CD14-positive monocyte (primary cell): ENCODE data around the gene C5. TPM values are rescaled to one million over a fixed set of nuclear protein-coding genes. Genes with fewer than 3 reads are reported as not detected.

ENCODE experiments used
- DNase-seq, 3 donors: peaks; one replicate each; pipeline ENCODE4 v3.0.0-alpha.2; 2011 to 2022
- H2AFZ ChIP-seq: 2 replicates; pipeline ENCODE4 v1.6.0; 2012; ENCODE audit warnings: mild to moderate bottlenecking, low read depth, low read length, inconsistent platforms; ENCODE audit not compliant: insufficient read depth, poor library complexity, severe bottlenecking
- H3K27ac ChIP-seq, 2 donors: 1 replicate in 1 of 2; 2 replicates in 1 of 2; pipeline ENCODE4 v1.5.1; 2012 to 2013; ENCODE audit warnings: low read length in 2 of 2, control low read depth in 1 of 2, inconsistent platforms in 1 of 2, low read depth in 1 of 2, mild to moderate bottlenecking in 1 of 2
- H3K27me3 ChIP-seq, 2 donors: one replicate each; pipeline versions ENCODE4 v1.6.0 to v1.6.1; 2011 to 2013; ENCODE audit warnings: low read length in 2 of 2; ENCODE audit not compliant: control insufficient read depth in 2 of 2, insufficient read depth in 2 of 2
- H3K36me3 ChIP-seq, 2 donors: replicated peaks in 1 of 2; 1 replicate in 1 of 2; 2 replicates in 1 of 2; pipeline versions ENCODE4 v1.5.1 to v1.6.1; 2012 to 2013; ENCODE audit warnings: low read length in 2 of 2, control low read depth in 1 of 2, inconsistent platforms in 1 of 2, mild to moderate bottlenecking in 1 of 2; ENCODE audit not compliant: insufficient read depth in 2 of 2, control insufficient read depth in 1 of 2
- H3K4me1 ChIP-seq, 2 donors: 1 replicate in 1 of 2; 2 replicates in 1 of 2; pipeline versions ENCODE4 v1.5.1 to v1.6.1; 2012 to 2013; ENCODE audit warnings: low read length in 2 of 2, control low read depth in 1 of 2, inconsistent platforms in 1 of 2, mild to moderate bottlenecking in 1 of 2, moderate library complexity in 1 of 2; ENCODE audit not compliant: insufficient read depth in 2 of 2, control insufficient read depth in 1 of 2
- H3K4me2 ChIP-seq: replicated peaks from 2 replicates; pipeline ENCODE3; 2012; ENCODE audit warnings: low read length, moderate library complexity, mild to moderate bottlenecking; ENCODE audit not compliant: poor library complexity, severe bottlenecking; ENCODE audit errors: extremely low read depth
- H3K4me3 ChIP-seq, 3 experiments: fragments of 200-600 bp in 1 of 3; sonication (generic) in 1 of 3; replicated peaks in 1 of 3; 1 replicate in 2 of 3; 2 replicates in 1 of 3; pipeline ENCODE4 v1.5.1; 2011 to 2013; ENCODE audit warnings: low read length in 3 of 3, mild to moderate bottlenecking in 3 of 3, control low read depth in 2 of 3, low read depth in 2 of 3, inconsistent platforms in 1 of 3, moderate library complexity in 1 of 3
- H3K79me2 ChIP-seq: 2 replicates; pipeline ENCODE4 v1.6.0; 2012; ENCODE audit warnings: mild to moderate bottlenecking, control low read depth, inconsistent platforms, low read length, moderate library complexity; ENCODE audit not compliant: insufficient read depth
- H3K9ac ChIP-seq: 2 replicates; pipeline ENCODE4 v1.6.0; 2017; ENCODE audit warnings: low read length, mild to moderate bottlenecking; ENCODE audit not compliant: insufficient read depth, poor library complexity, severe bottlenecking
- H3K9me3 ChIP-seq, 2 donors: replicated peaks in 1 of 2; 1 replicate in 1 of 2; 2 replicates in 1 of 2; pipeline versions ENCODE4 v1.5.1 to v1.6.1; 2012 to 2013; ENCODE audit warnings: low read length in 2 of 2, control low read depth in 1 of 2; ENCODE audit not compliant: control insufficient read depth in 1 of 2, insufficient read depth in 1 of 2
- H4K20me1 ChIP-seq: 2 replicates; pipeline ENCODE4 v1.6.0; 2012; ENCODE audit warnings: mild to moderate bottlenecking, low read length, control low read depth, moderate library complexity; ENCODE audit not compliant: insufficient read depth
- H3K27ac Mint-ChIP-seq, 7 donors: one replicate each; pipeline ENCODE4 v1.8.0; 2020; ENCODE audit warnings: mild to moderate bottlenecking in 7 of 7, mixed read lengths in 7 of 7, moderate library complexity in 6 of 7, inconsistent platforms in 2 of 7
- H3K27me3 Mint-ChIP-seq, 3 donors: one replicate each; pipeline ENCODE4 v1.8.0; 2021 to 2022; ENCODE audit warnings: low read depth in 3 of 3, mild to moderate bottlenecking in 3 of 3, mixed read lengths in 3 of 3, moderate library complexity in 3 of 3, inconsistent platforms in 1 of 3
- H3K36me3 Mint-ChIP-seq, 2 donors: one replicate each; pipeline ENCODE4 v1.8.0; 2020; ENCODE audit warnings: mixed read lengths in 2 of 2, inconsistent platforms in 1 of 2, mild to moderate bottlenecking in 1 of 2
- H3K4me1 Mint-ChIP-seq: one replicate; pipeline ENCODE4 v1.8.0; 2020; ENCODE audit warnings: mild to moderate bottlenecking, mixed read lengths
- H3K4me3 Mint-ChIP-seq, 2 donors: one replicate each; pipeline ENCODE4 v1.8.0; 2020; ENCODE audit warnings: mild to moderate bottlenecking in 2 of 2, mixed read lengths in 2 of 2, moderate library complexity in 1 of 2
- H3K9me3 Mint-ChIP-seq, 7 donors: one replicate each; pipeline ENCODE4 v1.8.0; 2020 to 2022; ENCODE audit warnings: mixed read lengths in 7 of 7, mild to moderate bottlenecking in 6 of 7, moderate library complexity in 6 of 7, inconsistent platforms in 2 of 7
- CTCF ChIP-seq: fragments of 200-600 bp; IDR thresholded peaks from one replicate; pipeline ENCODE4 v1.8.0; 2022; ENCODE audit warnings: antibody characterized with exemption, mild to moderate bottlenecking
- WGBS: methylation state at CpG from one replicate; pipeline ENCODE4 v1.1.5; 2013; ENCODE audit warnings: missing lambda C conversion rate; ENCODE audit not compliant: insufficient coverage; 5-methylcytosine and 5-hydroxymethylcytosine counted together
- intact Hi-C, 2 donors: fragments of 100-400 bp; cut with micrococcal nuclease; formaldehyde crosslinking; loops; one replicate each; pipeline versions ENCODE4 v1.15.0 to v1.15.1; 2023
- polyA plus RNA-seq, 3 donors: library from polyadenylated mRNA; depleted of rRNA in 1 of 3; unstranded in 2 of 3; stranded (reverse) in 1 of 3; fragments of 300-500 nt in 2 of 3; fragments of >200 nt in 1 of 3; fragmentation: Illumina TruSeq in 2 of 3; gene quantifications; 1 replicate in 2 of 3; 2 replicates in 1 of 3; pipeline ENCODE4 v1.2.3, GENCODE V29; 2012 to 2021

The C5 gene
- polyA plus RNA-seq, 3 donors, result 0.66 to 3.5 (median 1.2) TPM

DNA sequence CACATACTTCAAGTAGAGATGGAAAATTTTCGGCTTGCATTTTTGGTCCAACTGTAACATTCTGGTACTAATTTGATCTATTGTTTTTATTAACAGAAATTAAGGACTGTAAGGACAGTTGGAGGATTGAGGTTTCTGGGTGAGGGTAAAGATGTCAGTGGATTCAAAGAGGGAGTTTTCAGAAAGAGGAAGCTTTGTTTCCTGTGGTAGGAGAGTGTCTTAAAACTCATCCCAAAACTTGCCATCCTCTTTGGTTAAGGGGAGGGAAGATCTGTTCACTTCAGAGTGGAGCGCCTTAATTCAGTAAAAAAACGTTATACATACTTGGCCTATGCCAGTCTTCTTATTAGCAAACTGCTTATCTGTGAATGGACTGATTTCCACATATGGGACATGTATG, 38.5 kb upstream of the C5 start:
- H3K36me3 ChIP-seq, result peaks cover 41 to 73% of the 10 kb centered on the region in 2 donors
- DNase-seq, result peak in 2 of 3 donors; percentile 16 to 21
- intact Hi-C loops, result no loop called here
- H3K79me2 ChIP-seq, result peaks cover 76% of the 10 kb centered on the region
- no peaks in the 10 kb centered on the region for H3K9me3 ChIP-seq
- no peak for TF ChIP-seq CTCF
- H3K4me2 ChIP-seq, result no peak overlapping the region
- Mint-ChIP-seq H3K36me3 (peaks cover 51 to 57% of the 10 kb centered on the region in 2 donors), H3K9me3 (no peaks in the 10 kb centered on the region), H3K27ac (peak overlapping the region in 6 of 7 donors; percentile 3 to 80 (median 23)), H3K4me1 (peaks cover 18% of the 10 kb centered on the region), H3K27me3 (no peaks in the 10 kb centered on the region), H3K4me3 (no peak overlapping the region)
- WGBS, result no CpG with 5 or more reads among the region's 3 CpGs
- peaks cover 14% of the 10 kb centered on the region for H4K20me1 ChIP-seq
- H3K9ac ChIP-seq, result no peak overlapping the region
- H3K4me1 ChIP-seq, result peaks cover 6 to 14% of the 10 kb centered on the region in 2 donors
- peak overlapping the region in 1 of 2 donors; percentile 53 for H3K27ac ChIP-seq
- H2AFZ ChIP-seq, result no peak overlapping the region
- H3K4me3 ChIP-seq, result no peak overlapping the region
- H3K27me3 ChIP-seq, result no peaks in the 10 kb centered on the region

DNA sequence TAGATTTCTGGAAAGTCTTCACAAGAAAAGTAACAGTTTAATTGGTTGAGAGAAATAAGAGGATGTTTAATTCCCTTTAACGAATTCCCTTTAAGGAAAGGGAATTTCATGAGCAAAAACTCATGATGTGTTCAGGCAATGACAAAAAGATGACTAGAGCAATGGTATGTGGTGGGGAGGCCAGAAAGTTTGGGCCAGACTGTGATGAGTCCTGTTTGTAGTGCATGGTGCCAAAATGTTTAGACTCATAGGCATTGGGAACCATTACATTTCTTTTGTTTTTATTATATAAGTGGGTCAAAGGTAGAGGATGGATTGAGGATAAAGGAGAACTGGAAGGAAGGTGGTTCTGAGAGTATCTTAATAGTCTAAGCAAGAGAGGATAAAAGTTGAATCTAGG, 35.6 kb upstream of the C5 start:
- Histone ChIP-seq H3K27me3 (no peaks in the 10 kb centered on the region), H2AFZ (no peak overlapping the region), H4K20me1 (peaks cover 28% of the 10 kb centered on the region), H3K9ac (no peak overlapping the region), H3K27ac (peak overlapping the region in 1 of 2 donors; percentile 4), H3K9me3 (no peaks in the 10 kb centered on the region), H3K79me2 (peaks cover 94% of the 10 kb centered on the region), H3K4me1 (peaks cover 6 to 14% of the 10 kb centered on the region in 2 donors), H3K36me3 (peaks cover 49 to 82% of the 10 kb centered on the region in 2 donors), H3K4me2 (no peak overlapping the region), H3K4me3 (no peak overlapping the region)
- peaks cover 46 to 54% of the 10 kb centered on the region in 2 donors for H3K36me3 Mint-ChIP-seq
- no peak overlapping the region for H3K4me3 Mint-ChIP-seq
- H3K27ac Mint-ChIP-seq, result peak overlapping the region in 2 of 7 donors; percentile 10 to 77
- H3K27me3 Mint-ChIP-seq, result no peaks in the 10 kb centered on the region
- intact Hi-C loops, result no loop called here
- DNase-seq, result no peak
- H3K4me1 Mint-ChIP-seq, result peaks cover 24% of the 10 kb centered on the region
- H3K9me3 Mint-ChIP-seq, result no peaks in the 10 kb centered on the region
- no peak for TF ChIP-seq CTCF
- WGBS, result 100% methylated on average over 1 of the region's 1 CpG
